WTC11 (cell line): ENCODE results near the gene SELENOK.

ENCODE experiments used
- CTCF ChIP-seq: fragments of 200-600 bp; IDR thresholded peaks from 2 replicates; pipeline ENCODE4 v1.8.0; 2022; ENCODE audit warnings: antibody characterized with exemption
- MAX ChIP-seq: sonication (generic); formaldehyde crosslinking; IDR thresholded peaks from 2 replicates; pipeline ENCODE4 v1.8.0; 2022; ENCODE audit warnings: mild to moderate bottlenecking, missing genetic modification reagents
- RELA ChIP-seq: sonication (generic); formaldehyde crosslinking; IDR thresholded peaks from 2 replicates; pipeline ENCODE4 v1.8.1; 2022; ENCODE audit warnings: missing genetic modification reagents, mild to moderate bottlenecking, borderline replicate concordance
- ZNF512 ChIP-seq: sonication (generic); formaldehyde crosslinking; IDR thresholded peaks from 2 replicates; pipeline ENCODE4 v1.8.1; 2022; ENCODE audit warnings: missing genetic modification reagents, borderline replicate concordance
- ZSCAN18 ChIP-seq: fragments of 250-450 bp; sonication (Bioruptor Pico); IDR thresholded peaks from 2 replicates; pipeline ENCODE4 v2.1.2; 2022; ENCODE audit warnings: mild to moderate bottlenecking, moderate library complexity

GRCh38 chr3:53846134-53846850, 45.4 kb downstream of the SELENOK start, which contains the start of the genes CHDH and IL17RB:
- TF ChIP-seq MAX (CRISPR knock-in tag) = peak; percentile 96
- TF ChIP-seq RELA (CRISPR knock-in tag) = peak; percentile 67
- no peak for TF ChIP-seq CTCF
- TF ChIP-seq ZSCAN18 (CRISPR knock-in tag) = no peak
- TF ChIP-seq ZNF512 (CRISPR knock-in tag) = no peak
